MCF 10A (cell line): ENCODE results near the gene SEC24D. TPM values are rescaled to one million over a fixed set of nuclear protein-coding genes. Genes with fewer than 3 reads are reported as not detected.

ENCODE experiments used
- BruUV-seq: library from RNA; stranded (reverse); fragments of 400-500 nt; replicated peaks from 2 replicates; lab custom pipeline; 2021; lab: Mats Ljungman, UMichigan
- CTCF ChIA-PET: fragments of 300-600 bp; sonication (Branson Sonifier 250); formaldehyde crosslinking; extraction: SDS; loops from one replicate; lab custom pipeline; 2021; ENCODE audit warnings: antibody characterized with exemption, inconsistent platforms; lab: Yijun Ruan, JAX
- POLR2A ChIA-PET: fragments of 300-600, 350-650 bp; sonication (Branson Sonifier 250); formaldehyde crosslinking; extraction: SDS; loops from one replicate; lab custom pipeline; 2020; ENCODE audit warnings: antibody characterized with exemption, inconsistent platforms; lab: Yijun Ruan, JAX
- DNase-seq: peaks from one replicate; pipeline ENCODE4 v3.0.0-alpha.2; 2018; ENCODE audit not compliant: unreplicated experiment
- H3K27ac Mint-ChIP-seq: one replicate; pipeline ENCODE4 v1.8.0; 2022; ENCODE audit warnings: mild to moderate bottlenecking, low read depth, mixed read lengths; ENCODE audit not compliant: unreplicated experiment
- H3K27me3 Mint-ChIP-seq: one replicate; pipeline ENCODE4 v1.8.0; 2022; ENCODE audit warnings: mixed read lengths; ENCODE audit not compliant: insufficient read depth, unreplicated experiment
- H3K36me3 Mint-ChIP-seq: one replicate; pipeline ENCODE4 v1.8.0; 2022; ENCODE audit warnings: mild to moderate bottlenecking, moderate library complexity, mixed read lengths; ENCODE audit not compliant: insufficient read depth, unreplicated experiment
- H3K4me1 Mint-ChIP-seq: one replicate; pipeline ENCODE4 v1.8.0; 2022; ENCODE audit warnings: mixed read lengths; ENCODE audit not compliant: insufficient read depth, unreplicated experiment
- H3K4me3 Mint-ChIP-seq: one replicate; pipeline ENCODE4 v1.8.0; 2022; ENCODE audit warnings: mild to moderate bottlenecking, moderate library complexity, mixed read lengths; ENCODE audit not compliant: unreplicated experiment
- H3K9me3 Mint-ChIP-seq: one replicate; pipeline ENCODE4 v1.8.0; 2022; ENCODE audit warnings: mixed read lengths; ENCODE audit not compliant: unreplicated experiment
- intact Hi-C: fragments of 100-400 bp; cut with micrococcal nuclease; formaldehyde crosslinking; loops from 2 replicates; pipeline ENCODE4 v1.14.1; 2022
- total RNA-seq: library from RNA; stranded (reverse); gene quantifications from 2 replicates; pipeline ENCODE4 v1.2.3, GENCODE V29; 2022
- TF ChIP-seq, protein P1 (sequence below): fragments of 200-600 bp; IDR thresholded peaks from one replicate; pipeline ENCODE4 v1.8.0; 2022; ENCODE audit warnings: antibody characterized with exemption, mild to moderate bottlenecking; ENCODE audit not compliant: unreplicated experiment

SEC24D gene
- total RNA-seq, 1 experiment from 2014 or later, result 117 TPM

DNA sequence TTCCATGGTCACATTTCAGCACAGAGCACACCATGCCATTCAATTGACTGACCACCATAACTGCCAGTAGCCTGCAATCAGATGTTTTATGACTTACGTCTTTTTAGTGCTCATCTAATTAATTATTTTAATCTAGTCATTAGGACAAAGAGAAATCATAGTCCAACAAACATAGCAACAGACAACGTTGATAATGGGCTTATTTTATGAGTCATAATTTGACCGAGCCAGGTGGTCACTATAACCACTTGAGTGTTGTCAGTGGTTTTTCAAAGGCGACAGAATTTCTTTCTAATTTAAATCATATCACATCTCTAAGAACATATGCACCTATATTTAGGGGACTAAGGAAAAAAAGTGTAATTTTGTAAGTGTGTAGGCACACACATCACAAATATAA, 1.9 kb downstream of the SEC24D start:
- BruUV-seq, result no TSS peak
- Mint-ChIP-seq H3K4me1 (peaks cover 20% of the 10 kb centered on the region), H3K36me3 (peaks cover 48% of the 10 kb centered on the region), H3K9me3 (no peaks in the 10 kb centered on the region), H3K27ac (peak overlapping the region; percentile 96), H3K4me3 (peak overlapping the region; percentile 95), H3K27me3 (no peaks in the 10 kb centered on the region)
- TF ChIP-seq, protein P1, sequence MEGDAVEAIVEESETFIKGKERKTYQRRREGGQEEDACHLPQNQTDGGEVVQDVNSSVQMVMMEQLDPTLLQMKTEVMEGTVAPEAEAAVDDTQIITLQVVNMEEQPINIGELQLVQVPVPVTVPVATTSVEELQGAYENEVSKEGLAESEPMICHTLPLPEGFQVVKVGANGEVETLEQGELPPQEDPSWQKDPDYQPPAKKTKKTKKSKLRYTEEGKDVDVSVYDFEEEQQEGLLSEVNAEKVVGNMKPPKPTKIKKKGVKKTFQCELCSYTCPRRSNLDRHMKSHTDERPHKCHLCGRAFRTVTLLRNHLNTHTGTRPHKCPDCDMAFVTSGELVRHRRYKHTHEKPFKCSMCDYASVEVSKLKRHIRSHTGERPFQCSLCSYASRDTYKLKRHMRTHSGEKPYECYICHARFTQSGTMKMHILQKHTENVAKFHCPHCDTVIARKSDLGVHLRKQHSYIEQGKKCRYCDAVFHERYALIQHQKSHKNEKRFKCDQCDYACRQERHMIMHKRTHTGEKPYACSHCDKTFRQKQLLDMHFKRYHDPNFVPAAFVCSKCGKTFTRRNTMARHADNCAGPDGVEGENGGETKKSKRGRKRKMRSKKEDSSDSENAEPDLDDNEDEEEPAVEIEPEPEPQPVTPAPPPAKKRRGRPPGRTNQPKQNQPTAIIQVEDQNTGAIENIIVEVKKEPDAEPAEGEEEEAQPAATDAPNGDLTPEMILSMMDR, result no peak
- CTCF ChIA-PET, result interaction anchor here (0.9 to 11.4 kb wide), 3 partner anchors 9 to 92 kb away, joined by 3 to 57 read pairs (median 7); no protein-coding TSS in a partner anchor
- POLR2A ChIA-PET, result interaction anchor here (1.0 to 5.5 kb wide), 4 partner anchors 10 to 56 kb away, joined by 3 to 74 read pairs (median 12); no protein-coding TSS in a partner anchor
- no peak for DNase-seq
- intact Hi-C loops, result no loop called here

DNA sequence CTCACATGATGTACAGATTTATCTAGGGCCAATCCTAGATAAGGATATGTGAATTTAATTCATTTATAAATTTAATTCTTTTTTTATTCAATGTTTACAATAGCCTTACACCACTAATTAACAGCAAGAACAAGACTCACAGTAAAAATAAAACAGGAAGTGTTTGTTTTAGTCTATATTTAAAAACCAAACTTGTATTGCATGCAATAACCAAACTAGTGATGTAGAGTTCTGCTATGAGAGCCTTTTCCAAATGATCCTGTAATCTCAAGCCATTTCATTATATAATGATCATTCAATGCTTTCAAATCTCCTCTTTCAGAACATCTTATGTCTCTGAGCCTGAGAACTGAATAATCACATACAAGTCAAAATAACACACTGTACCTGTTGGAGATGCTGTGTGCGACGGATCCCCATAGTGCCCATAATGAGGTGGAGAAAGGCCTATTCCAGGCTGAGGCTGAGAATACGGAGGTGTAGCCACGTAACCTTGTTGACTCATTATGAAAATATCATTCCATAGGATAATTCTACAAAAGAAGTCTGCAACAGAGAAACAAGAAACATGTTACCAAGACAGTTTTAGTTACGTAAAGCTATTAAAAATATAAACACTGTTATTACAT, 2.6 kb downstream of the SEC24D start:
- peak overlapping the region; percentile 95 for H3K4me3 Mint-ChIP-seq
- BruUV-seq, result no TSS peak
- no peak overlapping the region for H3K27ac Mint-ChIP-seq
- no peaks in the 10 kb centered on the region for H3K9me3 Mint-ChIP-seq
- intact Hi-C loops, result no loop called here
- H3K4me1 Mint-ChIP-seq, result peaks cover 25% of the 10 kb centered on the region
- no peaks in the 10 kb centered on the region for H3K27me3 Mint-ChIP-seq
- peaks cover 55% of the 10 kb centered on the region for H3K36me3 Mint-ChIP-seq
- POLR2A ChIA-PET, result interaction anchor here (1.0 to 5.5 kb wide), 2 partner anchors 9 to 57 kb away, joined by 3 to 74 read pairs; no protein-coding TSS in a partner anchor
- CTCF ChIA-PET, result interaction anchor here (0.9 to 11.4 kb wide), 2 partner anchors 8 to 31 kb away, joined by 3 to 57 read pairs; no protein-coding TSS in a partner anchor
- peak; percentile 30 for DNase-seq
- TF ChIP-seq, protein P1, result no peak

DNA sequence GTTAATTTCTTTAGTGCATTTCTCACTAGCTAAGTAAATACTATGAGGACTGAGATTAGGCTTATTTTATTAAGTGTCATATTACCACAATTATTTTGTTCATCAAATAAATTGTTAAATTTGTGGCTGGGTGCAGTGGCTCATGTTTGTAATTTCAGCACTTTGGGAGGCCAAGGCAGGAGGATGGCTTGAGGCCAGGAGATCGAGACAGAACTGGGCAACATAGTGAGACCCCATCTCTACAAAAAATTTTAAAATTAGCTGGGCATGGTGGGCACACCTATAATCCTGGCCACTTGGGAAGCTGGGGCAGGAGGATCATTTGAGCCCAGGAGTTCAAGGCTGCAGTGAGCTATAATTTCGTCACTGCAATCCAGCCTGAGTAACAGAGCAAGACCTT, 6.8 kb downstream of the SEC24D start:
- Mint-ChIP-seq H3K36me3 (peaks cover 62% of the 10 kb centered on the region), H3K9me3 (no peaks in the 10 kb centered on the region), H3K27ac (no peak overlapping the region), H3K4me3 (no peak overlapping the region), H3K4me1 (peaks cover 44% of the 10 kb centered on the region), H3K27me3 (no peaks in the 10 kb centered on the region)
- ChIA-PET CTCF (interaction anchor here (0.6 to 2.2 kb wide), 4 partner anchors 16 to 384 kb away, joined by 4 to 10 read pairs (median 4); no protein-coding TSS in a partner anchor), POLR2A (no interaction called here)
- TF ChIP-seq, protein P1, result no peak
- no peak for DNase-seq
- no TSS peak for BruUV-seq
- intact Hi-C loops, result no loop called here

DNA sequence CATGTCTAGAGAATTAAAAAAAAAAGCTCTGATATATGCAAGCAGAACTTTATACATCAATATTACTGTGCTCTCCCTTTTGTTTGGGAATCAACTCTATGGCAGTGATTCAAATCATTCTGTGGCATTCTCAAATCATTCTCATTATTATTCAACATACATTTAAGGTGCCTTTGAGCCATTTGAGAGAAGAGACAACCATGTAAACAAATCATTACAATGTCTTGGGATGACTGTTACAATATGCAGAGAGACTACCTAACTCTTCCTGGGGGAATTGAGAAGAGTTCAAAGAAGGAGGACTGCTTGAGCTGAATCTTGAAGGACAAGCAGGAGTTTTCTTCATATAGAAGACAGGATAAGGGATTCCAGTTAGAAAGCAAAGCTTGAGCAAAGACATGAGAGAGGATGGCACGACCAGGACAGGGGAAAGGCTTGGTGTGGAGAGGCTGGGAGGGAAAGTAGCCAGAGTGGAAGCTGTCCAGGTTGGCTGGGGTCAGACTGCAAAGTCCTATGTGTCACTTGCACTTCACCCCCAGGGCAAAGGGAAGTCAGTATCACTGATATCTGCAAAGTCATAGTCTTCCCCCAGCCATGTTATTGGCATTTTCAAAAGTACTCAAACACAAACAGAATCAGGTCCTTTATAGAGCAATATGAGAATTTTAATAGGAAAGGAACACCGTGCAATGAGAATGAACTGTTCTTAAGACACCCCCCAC, 9.0 kb downstream of the SEC24D start:
- Mint-ChIP-seq H3K4me1 (peaks cover 48% of the 10 kb centered on the region), H3K27ac (peak overlapping the region; percentile 8), H3K9me3 (no peaks in the 10 kb centered on the region), H3K4me3 (peak overlapping the region; percentile 4), H3K36me3 (peaks cover 57% of the 10 kb centered on the region), H3K27me3 (no peaks in the 10 kb centered on the region)
- no TSS peak for BruUV-seq
- CTCF ChIA-PET, result interaction anchor here (0.6 to 1.4 kb wide), 2 partner anchors 142 to 259 kb away, joined by 3 to 4 read pairs; no protein-coding TSS in a partner anchor
- TF ChIP-seq, protein P1, result no peak
- intact Hi-C loops, result no loop called here
- POLR2A ChIA-PET, result interaction anchor here (0.6 to 6.1 kb wide), 2 partner anchors 9 to 385 kb away, joined by 3 to 74 read pairs; partner anchors contain the start of gene SEC24D
- DNase-seq, result no peak
